ENCODE data around the gene RORC.
"Not testable (repeated sequence)": the region's sequence is repeated elsewhere in the genome, so short reads cannot be mapped to it uniquely, and the experiment has no call there.

The RORC gene

GRCh38 chr1:151831605-151832004 is at the start of gene RORC:
Gene RORC (minus strand): TSS chr1:151831802. CDS start chr1:151831764, 38 bp downstream.
- no peak for DNase-seq (ENCODE audit: low read depth)

- no peak for DNase-seq (ENCODE audit: low read depth)
These were observed 44.0 kb upstream of the RORC start for GRCh38 chr1:151875419-151876097.

GRCh38 chr1:151872776-151873175 is 41.2 kb upstream of the RORC start:
- not testable (repeated sequence) for DNase-seq (ENCODE audit: low read depth)

- DNase-seq (ENCODE audit: low read depth) = no peak
These were observed 39.9 kb upstream of the RORC start for GRCh38 chr1:151871284-151872030.

- no peak for DNase-seq (ENCODE audit: low read depth)
These were observed 36.9 kb upstream of the RORC start for GRCh38 chr1:151868486-151868885.

GRCh38 chr1:151867765-151868411 is 36.3 kb upstream of the RORC start:
- no peak for DNase-seq (ENCODE audit: low read depth)

- DNase-seq (ENCODE audit: low read depth) = no peak
These were observed 35.7 kb upstream of the RORC start for GRCh38 chr1:151867321-151867720.

- no peak for DNase-seq (ENCODE audit: low read depth)
These were observed 32.8 kb upstream of the RORC start for GRCh38 chr1:151864411-151864810.

GRCh38 chr1:151862604-151863003 is 31.0 kb upstream of the RORC start:
- no peak for DNase-seq (ENCODE audit: low read depth)

GRCh38 chr1:151860504-151861187 is 29.0 kb upstream of the RORC start:
- DNase-seq (ENCODE audit: low read depth) = no peak

- no peak for DNase-seq (ENCODE audit: low read depth)
These were observed 28.3 kb upstream of the RORC start for GRCh38 chr1:151859891-151860293.

GRCh38 chr1:151858886-151859665 is 27.5 kb upstream of the RORC start:
- DNase-seq (ENCODE audit: low read depth) = no peak

GRCh38 chr1:151858030-151858746 is 26.6 kb upstream of the RORC start:
- DNase-seq (ENCODE audit: low read depth) = no peak

- DNase-seq (ENCODE audit: low read depth) = no peak
These were observed 24.3 kb upstream of the RORC start for GRCh38 chr1:151855933-151856332.

GRCh38 chr1:151855516-151855915 is 23.9 kb upstream of the RORC start:
- DNase-seq (ENCODE audit: low read depth) = not testable (repeated sequence)

GRCh38 chr1:151854658-151855057 is 23.1 kb upstream of the RORC start:
- no peak for DNase-seq (ENCODE audit: low read depth)

GRCh38 chr1:151853411-151853943 is 21.9 kb upstream of the RORC start, which contains the start of gene THEM5:
Gene THEM5 (minus strand): TSS chr1:151853712. CDS start chr1:151853565, 147 bp downstream.
- no peak for DNase-seq (ENCODE audit: low read depth)

- DNase-seq (ENCODE audit: low read depth) = no peak
These were observed 21.1 kb upstream of the RORC start for GRCh38 chr1:151852733-151853132.

GRCh38 chr1:151851886-151852285 is 20.3 kb upstream of the RORC start:
- DNase-seq (ENCODE audit: low read depth) = no peak

GRCh38 chr1:151849871-151850270 is 18.3 kb upstream of the RORC start:
- no peak for DNase-seq (ENCODE audit: low read depth)

GRCh38 chr1:151849126-151849525 is 17.5 kb upstream of the RORC start:
- no peak for DNase-seq (ENCODE audit: low read depth)
